KOPT-K1 (cell line): ENCODE measurements around the gene CCSER1.

Experiments
- H3K27ac ChIP-seq: fragments of 200-600 bp; sonication (generic); 2 replicates; pipeline ENCODE4 v1.5.1; 2016; ENCODE audit warnings: antibody characterized with exemption, mild to moderate bottlenecking, low read depth, low read length; ENCODE audit not compliant: poor library complexity, severe bottlenecking
- H3K36me3 ChIP-seq: fragments of 200-600 bp; sonication (generic); 2 replicates; pipeline ENCODE4 v1.5.1; 2017; ENCODE audit warnings: antibody characterized with exemption, mild to moderate bottlenecking, low read length, moderate library complexity; ENCODE audit not compliant: insufficient read depth
- H3K9me3 ChIP-seq: fragments of 200-600 bp; sonication (generic); 2 replicates; pipeline ENCODE4 v1.5.1; 2017; ENCODE audit warnings: antibody characterized with exemption, low read length, mild to moderate bottlenecking; ENCODE audit not compliant: insufficient read depth, poor library complexity, severe bottlenecking

Gene CCSER1

GRCh38 chr4:91631335-91631734 is 1504.1 kb downstream of the CCSER1 start:
- Histone ChIP-seq H3K36me3 (no peaks in the 10 kb centered on the region), H3K9me3 (no peaks in the 10 kb centered on the region), H3K27ac (no peak overlapping the region)

- H3K9me3 ChIP-seq, result no peaks in the 10 kb centered on the region
- H3K36me3 ChIP-seq, result no peaks in the 10 kb centered on the region
- no peak overlapping the region for H3K27ac ChIP-seq
Observed at GRCh38 chr4:91636083-91636482, 1508.9 kb downstream of the CCSER1 start.
